GM10847 (cell line): ENCODE results near the gene ABHD6.

Source experiments
- POLR2A ChIP-seq: IDR thresholded peaks from 2 replicates; pipeline ENCODE4 v1.6.1; 2011; ENCODE audit not compliant: insufficient read length; ENCODE audit errors: extremely low read depth

The ABHD6 gene, protein sequence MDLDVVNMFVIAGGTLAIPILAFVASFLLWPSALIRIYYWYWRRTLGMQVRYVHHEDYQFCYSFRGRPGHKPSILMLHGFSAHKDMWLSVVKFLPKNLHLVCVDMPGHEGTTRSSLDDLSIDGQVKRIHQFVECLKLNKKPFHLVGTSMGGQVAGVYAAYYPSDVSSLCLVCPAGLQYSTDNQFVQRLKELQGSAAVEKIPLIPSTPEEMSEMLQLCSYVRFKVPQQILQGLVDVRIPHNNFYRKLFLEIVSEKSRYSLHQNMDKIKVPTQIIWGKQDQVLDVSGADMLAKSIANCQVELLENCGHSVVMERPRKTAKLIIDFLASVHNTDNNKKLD

DNA sequence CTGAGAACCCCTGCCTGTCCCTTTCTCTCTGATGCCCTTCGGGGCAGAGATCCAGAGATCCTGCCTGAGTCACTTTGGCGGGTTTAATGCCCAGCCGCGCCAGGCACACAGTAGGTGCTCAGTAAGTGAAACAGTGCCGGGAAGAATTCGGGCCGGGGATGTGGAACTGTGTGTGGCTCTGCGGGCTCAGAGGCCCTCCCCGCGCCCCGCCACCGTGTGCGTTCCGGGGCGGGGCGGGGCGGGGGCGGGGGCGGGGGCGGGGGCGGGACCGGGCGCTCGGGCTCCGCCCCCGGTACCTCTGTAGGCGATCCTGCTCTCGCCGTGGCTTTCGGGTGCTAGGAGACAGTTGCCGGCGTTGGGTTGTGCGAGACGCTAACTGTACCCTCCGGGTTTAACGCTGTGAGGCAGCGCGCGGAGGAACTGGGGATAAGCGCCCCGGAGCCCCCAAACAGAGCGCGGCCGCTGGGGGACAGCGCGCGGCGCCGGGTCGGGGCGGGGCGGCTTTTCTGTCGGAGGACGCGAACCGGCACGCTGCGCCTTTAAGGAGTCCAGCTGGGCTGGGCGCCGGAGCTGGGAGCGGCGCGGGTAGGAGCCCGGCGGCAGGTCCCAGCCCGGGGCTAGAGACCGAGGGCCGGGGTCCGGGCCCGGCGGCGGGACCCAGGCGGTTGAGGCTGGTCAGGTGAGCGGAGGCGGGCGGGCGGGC, at the start of gene ABHD6:
Gene ABHD6, plus strand, starts transcription at position 555 of the 703 bp plus-strand sequence. CDS start 18,795 bp downstream, outside the sequence.
- no peak for TF ChIP-seq POLR2A

DNA sequence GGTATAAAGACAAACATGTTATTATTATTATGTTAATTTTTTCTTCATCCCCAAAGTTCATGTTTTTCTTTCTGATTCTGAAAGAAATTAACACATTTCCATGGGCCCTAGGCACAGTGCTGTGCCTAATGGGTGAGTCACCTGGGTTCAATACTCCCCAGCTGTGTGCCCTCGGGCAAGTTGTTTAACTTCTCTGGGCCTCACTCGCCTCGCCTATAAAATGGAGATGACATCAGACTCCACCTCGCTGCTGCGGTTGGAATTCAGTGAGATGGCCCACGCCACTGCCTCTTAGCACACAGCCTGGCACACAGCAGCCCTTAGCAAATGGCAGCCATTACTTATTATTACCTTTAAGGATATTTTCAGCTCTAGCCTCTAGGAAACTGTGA, 49.4 kb upstream of the ABHD6 start:
- TF ChIP-seq POLR2A, result no peak

DNA sequence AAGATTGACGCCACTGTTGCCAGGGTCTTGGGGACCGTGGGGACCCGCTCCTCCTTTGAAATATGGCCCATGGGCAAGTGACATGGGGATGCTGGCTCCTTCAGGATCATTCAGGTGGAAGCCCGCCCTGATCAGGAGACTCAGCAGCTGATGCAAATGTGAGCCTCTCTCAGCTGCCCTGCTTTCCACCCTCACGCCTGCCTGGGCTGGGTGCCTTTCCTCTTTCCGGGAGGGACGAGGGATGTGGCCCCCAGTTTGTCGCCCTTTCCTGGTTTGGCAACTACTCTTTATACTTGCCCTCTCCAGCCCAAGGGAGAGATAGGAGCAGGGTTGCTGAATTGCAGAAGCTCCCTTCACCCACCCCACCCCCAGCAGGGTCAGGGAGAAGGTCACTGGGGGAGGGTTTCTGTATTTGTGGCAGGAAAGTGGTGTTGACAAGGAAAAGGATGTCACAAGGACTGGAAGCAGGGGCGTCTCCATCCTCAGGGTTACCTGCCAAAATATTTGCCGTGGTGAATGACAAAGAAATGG, 48.6 kb upstream of the ABHD6 start:
- TF ChIP-seq POLR2A, result no peak

DNA sequence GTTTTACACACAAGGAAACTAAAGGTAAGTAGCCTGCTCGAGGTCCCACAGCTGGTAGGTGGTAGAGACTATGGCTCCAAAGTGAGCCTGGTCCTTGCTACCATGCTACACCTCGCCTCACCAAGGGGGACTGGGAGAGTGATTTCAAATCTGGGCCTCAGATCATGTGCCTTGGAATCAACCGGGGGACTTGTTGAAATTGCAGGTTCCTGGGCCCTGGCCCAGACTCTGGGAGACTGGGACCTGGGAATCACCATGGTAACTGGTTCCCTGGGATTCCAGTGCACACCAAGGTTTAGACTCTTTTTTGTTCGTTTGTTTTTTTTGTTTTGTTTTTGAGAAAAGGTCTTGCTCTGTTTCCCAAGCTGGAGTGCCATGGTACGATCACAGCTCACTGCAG, 47.9 kb upstream of the ABHD6 start:
- TF ChIP-seq POLR2A, result no peak

DNA sequence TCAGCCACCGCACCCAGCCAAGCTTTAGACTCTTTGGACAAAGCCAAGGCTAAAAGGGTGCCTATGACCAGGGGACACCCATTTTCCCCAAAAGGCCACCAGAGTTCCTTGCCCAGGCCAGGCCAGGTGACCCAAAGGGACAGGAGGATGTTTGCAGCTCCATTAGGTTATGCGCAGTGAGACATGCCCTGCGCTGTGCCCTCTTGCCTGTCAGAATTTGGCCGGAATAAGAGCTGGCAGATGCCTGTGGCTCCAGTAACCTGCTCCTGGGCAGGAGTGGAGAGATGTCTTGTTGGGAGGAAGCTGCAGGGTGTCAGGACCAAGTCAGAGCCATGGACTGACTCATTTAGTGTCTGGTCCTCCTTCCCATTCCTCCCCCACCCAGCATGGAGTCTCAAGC, 47.3 kb upstream of the ABHD6 start:
- no peak for TF ChIP-seq POLR2A

DNA sequence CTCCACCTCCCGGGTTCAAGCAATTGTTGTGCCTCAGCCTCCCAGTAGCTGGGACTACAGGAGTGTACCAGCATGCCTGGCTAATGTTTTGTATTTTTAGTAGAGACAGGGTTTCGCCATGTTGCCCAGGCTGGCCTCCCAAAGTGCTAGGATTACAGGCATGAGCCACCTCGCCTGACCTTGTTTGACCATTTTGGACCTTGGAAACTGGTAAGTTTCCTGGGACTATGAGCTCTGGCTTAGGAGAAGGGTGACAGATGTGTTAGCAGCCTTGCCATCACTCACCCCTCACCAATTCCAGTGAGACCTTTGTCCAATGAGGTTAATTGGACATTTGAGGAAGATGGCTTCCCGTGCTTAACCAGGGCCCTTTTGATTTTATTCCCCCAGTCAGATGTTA, 46.7 kb upstream of the ABHD6 start:
- TF ChIP-seq POLR2A, result no peak

DNA sequence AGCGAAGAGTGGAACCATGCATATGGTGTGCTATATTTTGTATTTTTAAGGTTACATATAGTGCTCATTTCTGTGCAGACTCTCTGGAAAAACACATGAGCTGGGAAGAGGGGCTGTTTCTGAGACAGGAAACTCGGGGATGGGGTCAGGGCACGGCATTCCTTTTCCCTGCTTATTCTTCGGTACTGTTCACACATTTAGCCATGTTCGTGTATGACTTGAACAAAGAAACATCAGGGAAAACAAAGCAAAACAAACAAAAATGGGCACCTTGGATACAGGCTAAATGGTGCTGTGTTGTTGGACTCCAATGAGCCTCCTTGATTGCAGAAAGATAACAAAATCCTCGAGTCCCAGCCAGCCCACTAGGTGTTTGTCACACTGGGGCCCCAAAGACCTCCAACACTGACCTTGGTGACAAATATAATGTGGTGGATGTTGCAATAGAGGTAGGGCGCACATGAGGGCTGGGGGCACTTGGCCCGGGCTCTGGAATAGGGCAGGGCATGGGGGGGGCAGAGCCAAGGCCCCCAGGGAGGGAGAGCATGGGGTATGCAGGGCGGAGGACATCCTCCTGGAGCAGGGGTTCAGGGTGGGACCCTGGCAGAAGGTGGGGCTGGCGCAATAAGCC, 46.1 kb upstream of the ABHD6 start:
- TF ChIP-seq POLR2A, result no peak

DNA sequence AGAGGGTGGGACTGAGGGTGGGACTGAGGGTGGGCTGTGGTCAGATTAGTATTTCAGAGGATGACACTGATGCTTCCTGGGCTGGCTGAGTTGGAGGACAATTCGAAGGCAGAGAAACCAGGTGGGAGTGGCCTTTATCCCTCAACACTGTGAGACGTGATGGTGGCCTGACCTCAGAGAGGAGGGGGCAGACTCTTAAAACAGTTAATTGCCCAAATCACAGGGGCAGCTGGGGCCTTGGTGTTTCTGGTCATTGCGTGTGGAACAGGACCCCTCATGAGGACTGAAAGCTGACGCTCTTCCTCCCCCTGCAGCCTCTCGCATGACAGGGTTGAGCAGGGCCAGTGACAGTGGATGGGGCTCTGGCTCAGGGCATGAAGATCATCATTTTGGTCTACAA, 45.5 kb upstream of the ABHD6 start:
- no peak for TF ChIP-seq POLR2A

DNA sequence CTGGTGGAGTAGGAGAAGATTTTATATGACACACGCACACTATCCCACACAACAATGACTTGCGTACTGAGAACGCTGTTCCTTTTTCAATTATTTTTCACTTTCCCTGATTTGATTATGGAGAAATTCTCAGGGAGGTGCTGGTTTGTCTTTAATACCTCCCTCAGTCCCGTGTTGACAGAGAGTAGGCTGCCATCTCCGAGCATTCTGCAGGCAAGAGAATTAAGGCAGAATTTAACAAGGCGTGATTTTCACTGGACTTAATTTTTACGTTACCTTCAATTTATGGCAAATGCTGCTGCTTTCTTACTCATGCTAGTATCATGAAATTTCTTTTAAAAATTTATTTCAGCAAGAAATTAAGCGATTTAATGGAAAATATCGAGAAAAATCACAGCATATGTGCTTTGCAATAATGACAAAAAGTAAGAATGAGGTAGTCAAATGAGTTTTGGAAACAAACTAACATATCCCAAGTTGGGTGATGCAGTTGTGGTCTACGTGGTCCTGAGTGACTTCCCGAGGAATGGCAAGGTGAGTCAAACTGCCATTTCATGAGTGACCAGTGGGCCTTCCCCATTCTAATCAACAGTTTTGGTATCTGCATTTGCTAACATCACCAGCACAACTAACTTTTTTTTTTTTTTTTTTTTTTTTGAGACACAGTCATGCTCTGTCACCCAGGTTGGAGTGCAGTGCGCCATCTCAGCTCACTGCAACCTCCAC, 43.7 kb upstream of the ABHD6 start:
- no peak for TF ChIP-seq POLR2A

DNA sequence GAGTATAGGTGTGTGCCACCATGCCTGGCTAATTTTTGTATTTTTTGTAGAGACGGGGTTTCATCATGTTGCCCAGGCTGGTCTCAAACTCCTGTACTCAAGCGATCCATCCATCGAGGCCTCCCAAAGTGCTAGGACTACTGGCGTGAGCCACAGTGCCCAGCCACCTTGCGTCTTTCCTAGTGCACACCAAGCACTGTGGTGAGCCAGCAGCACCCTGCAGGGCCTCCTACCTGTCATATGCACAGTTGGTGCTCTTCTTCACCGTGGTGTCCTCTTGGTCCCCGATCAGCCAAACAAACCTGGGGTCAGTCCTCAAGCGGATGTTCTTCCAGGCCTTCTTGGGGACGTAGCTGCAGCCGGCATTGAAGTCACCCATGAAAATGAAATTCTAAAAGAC, 40.0 kb upstream of the ABHD6 start:
- TF ChIP-seq POLR2A, result no peak

DNA sequence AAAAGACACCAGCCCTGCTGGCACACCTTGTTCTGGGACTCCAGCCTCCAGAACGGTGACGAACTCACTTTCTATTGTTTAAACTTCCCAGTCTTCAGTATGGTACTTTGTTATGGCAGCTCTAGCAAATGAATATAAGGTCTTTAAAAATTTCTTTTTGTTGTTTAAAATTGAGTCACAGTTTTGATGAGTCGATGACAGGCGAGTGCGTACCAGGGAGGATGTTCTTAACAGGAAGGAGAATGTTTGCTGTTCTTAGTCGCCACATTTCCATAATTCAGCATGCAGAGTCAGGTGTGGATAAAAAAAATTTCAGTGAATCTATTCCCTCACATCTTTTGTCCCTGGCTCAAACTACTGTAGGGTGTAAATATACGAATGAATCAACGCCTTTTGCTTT, 39.2 kb upstream of the ABHD6 start:
- TF ChIP-seq POLR2A, result no peak

DNA sequence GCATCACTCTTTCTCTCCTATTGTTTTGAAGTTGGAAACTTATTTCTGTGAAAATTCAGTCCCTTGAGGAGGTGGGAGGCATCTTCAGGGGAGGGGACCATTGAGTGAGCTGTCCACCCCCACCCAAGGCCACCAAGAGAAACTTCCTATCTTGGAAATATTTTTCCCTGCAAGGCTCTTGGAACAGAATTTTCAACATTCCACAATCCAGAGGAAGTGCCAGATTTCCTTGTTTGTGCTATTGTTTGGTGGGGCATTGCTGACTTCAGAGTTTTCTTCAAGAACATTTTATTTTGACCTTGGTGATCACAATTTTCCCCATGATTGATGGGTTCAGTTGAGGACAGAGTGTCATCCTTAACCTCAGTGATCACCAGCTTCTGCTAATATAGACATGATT, 38.8 kb upstream of the ABHD6 start:
- TF ChIP-seq POLR2A, result no peak

DNA sequence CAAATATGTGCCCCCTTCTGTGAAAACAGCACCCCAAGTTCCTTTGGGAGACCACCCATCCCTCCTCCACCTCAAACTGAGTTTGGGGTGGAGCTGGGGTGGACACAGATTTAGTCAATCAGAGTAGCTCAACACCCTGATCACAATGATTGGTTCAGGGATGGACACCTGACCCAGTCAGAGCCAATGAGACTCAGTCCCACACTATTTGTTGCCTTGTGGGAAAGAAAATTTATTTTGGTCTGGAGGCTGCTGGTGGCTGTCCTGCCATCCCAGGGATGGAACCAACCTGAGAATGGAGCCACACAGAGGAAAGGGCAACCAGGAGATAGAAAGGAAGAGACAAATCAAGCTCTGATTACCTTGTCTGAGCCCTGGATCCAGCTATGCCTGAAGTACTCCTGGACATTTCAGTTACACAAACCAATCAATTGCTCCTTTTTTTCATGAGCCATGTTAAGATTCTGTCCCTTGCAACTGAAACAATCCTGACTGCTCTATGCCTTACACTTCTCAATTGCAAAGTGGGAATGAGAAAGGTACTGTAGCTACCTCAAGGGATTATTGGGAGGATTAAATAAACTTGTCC, 37.4 kb upstream of the ABHD6 start:
- no peak for TF ChIP-seq POLR2A

DNA sequence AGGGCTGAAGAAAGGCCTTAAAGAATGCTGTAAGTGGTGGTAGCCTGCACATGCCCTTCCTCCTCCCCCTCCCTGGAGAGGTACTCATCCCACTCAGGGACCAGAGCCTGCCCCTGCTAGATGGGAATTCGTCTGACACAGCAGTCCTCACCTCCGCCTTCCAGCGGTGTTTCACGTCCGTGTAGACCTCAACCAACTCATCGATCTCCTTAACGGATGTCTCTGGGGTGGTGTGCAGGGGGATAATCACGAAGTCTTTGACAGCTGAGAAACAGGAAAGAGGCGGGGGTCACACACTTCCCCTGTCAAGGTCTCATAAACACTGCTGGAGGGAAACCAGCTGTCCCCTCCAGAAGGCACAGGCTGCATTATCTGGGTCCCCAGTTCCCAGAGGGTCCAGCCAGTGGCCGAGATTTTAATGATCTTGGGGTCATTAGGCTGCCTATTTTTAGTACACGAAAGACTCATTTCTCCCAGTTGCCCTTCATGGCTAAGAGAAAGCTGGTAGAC, 36.7 kb upstream of the ABHD6 start:
- no peak for TF ChIP-seq POLR2A

DNA sequence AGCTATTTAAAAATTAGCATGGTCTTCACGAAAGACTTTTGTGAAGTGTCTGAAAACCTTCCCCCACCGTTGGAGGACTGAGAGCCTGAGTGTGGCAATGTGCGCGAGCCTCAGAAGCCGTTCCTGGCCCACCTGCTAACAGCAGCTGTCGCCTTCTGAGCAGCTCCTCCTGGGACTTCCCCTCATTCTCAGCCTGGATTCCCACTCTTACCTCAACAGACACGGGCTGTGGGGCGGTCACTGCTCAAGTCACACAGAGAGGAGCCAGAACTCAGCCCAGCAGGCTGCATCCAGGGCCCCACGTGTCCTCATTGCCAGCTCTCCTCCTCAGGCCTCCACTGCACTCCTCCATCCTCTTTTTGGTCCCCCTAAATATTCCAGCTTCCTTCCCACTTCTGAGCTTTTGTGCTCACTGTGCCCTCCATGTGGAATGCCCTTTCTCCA, 34.7 kb upstream of the ABHD6 start:
- TF ChIP-seq POLR2A, result no peak
